GM12892 (cell line): ENCODE results near the gene SCGB1C1.

Experiments
- DNase-seq: peaks from one replicate; pipeline ENCODE4 v3.0.0; 2011; ENCODE audit not compliant: insufficient read length
- FAIRE-seq: peaks from 2 replicates; lab custom pipeline; 2011; peaks lifted over from hg19 to GRCh38; lab: Jason Lieb, UNC
- POLR2A ChIP-seq: IDR thresholded peaks from 2 replicates; pipeline ENCODE4 v1.6.1; 2011; ENCODE audit warnings: low read depth, low read length, control low read depth
- POLR2AphosphoS5 ChIP-seq: IDR thresholded peaks from 2 replicates; pipeline ENCODE4 v1.6.1; 2011; ENCODE audit warnings: low read depth, low read length, control low read depth
- TAF1 ChIP-seq: IDR thresholded peaks from 2 replicates; pipeline ENCODE4 v1.6.1; 2011; ENCODE audit warnings: low read depth, mild to moderate bottlenecking, control low read depth, low read length, borderline replicate concordance

The SCGB1C1 gene

GRCh38 chr11:207208-207862 is 14.5 kb downstream of the SCGB1C1 start, which contains the start of the genes BET1L and RIC8A:
BET1L (minus strand) TSS chr11:207399; CDS start chr11:207321, 78 bp downstream.
RIC8A (plus strand) TSS chr11:207708; CDS start chr11:208855, 1,147 bp downstream.
- DNase-seq (peak; percentile 98), FAIRE-seq (peak; percentile 100)
- TF ChIP-seq TAF1 (peak; percentile 69; the same call in 1 of the 2 replicates), POLR2AphosphoS5 (peak; percentile 87), POLR2A (peak; percentile 94)

GRCh38 chr11:207863-208180 is 14.9 kb downstream of the SCGB1C1 start:
- no peak for DNase-seq
- TF ChIP-seq POLR2AphosphoS5, result no peak
- no peak; the same call in 1 of the 2 replicates for TF ChIP-seq POLR2A
- TF ChIP-seq TAF1, result no peak
- no peak for FAIRE-seq

GRCh38 chr11:208181-208916 is 15.5 kb downstream of the SCGB1C1 start:
- DNase-seq (peak; percentile 98), FAIRE-seq (no peak)
- TF ChIP-seq TAF1 (peak; percentile 41; the same call in 1 of the 2 replicates), POLR2AphosphoS5 (peak; percentile 49; the same call in 1 of the 2 replicates), POLR2A (peak; percentile 71; the same call in 1 of the 2 replicates)

GRCh38 chr11:208917-209260 is 16.0 kb downstream of the SCGB1C1 start:
- no peak for FAIRE-seq
- no peak for DNase-seq
- TF ChIP-seq TAF1, result no peak
- no peak for TF ChIP-seq POLR2AphosphoS5
- no peak for TF ChIP-seq POLR2A

- FAIRE-seq (peak; percentile 64), DNase-seq (no peak)
- no peak for TF ChIP-seq POLR2AphosphoS5
- no peak for TF ChIP-seq TAF1
- TF ChIP-seq POLR2A, result no peak
Measured at GRCh38 chr11:209275-210121, 16.6 kb downstream of the SCGB1C1 start.

- TF ChIP-seq TAF1 (no peak), POLR2A (no peak), POLR2AphosphoS5 (no peak)
- DNase-seq (no peak), FAIRE-seq (no peak)
Measured at GRCh38 chr11:210122-210802, 17.4 kb downstream of the SCGB1C1 start.

GRCh38 chr11:210803-211180 is 17.9 kb downstream of the SCGB1C1 start:
- no peak for FAIRE-seq
- DNase-seq, result no peak
- TF ChIP-seq POLR2A, result no peak
- TF ChIP-seq TAF1, result no peak
- TF ChIP-seq POLR2AphosphoS5, result no peak

- TF ChIP-seq TAF1, result no peak
- TF ChIP-seq POLR2A, result no peak
- TF ChIP-seq POLR2AphosphoS5, result no peak
- no peak for FAIRE-seq
- DNase-seq, result no peak
Measured at GRCh38 chr11:211295-211694, 18.4 kb downstream of the SCGB1C1 start.

GRCh38 chr11:211741-212140 is 18.9 kb downstream of the SCGB1C1 start:
- no peak for DNase-seq
- no peak for FAIRE-seq
- TF ChIP-seq POLR2AphosphoS5 (no peak), TAF1 (no peak), POLR2A (no peak; the same call in 1 of the 2 replicates)

- no peak for DNase-seq
- TF ChIP-seq POLR2AphosphoS5 (no peak), POLR2A (no peak), TAF1 (no peak)
- no peak for FAIRE-seq
Measured at GRCh38 chr11:212150-213100, 19.5 kb downstream of the SCGB1C1 start.
